K562 (cell line): ENCODE data around the gene CLTC. TPM values are rescaled to one million over a fixed set of nuclear protein-coding genes. Genes with fewer than 3 reads are reported as not detected.

Source experiments
- ADNP ChIP-seq: fragments of 200-800 bp; sonication (Bioruptor generic); IDR thresholded peaks from 2 replicates; pipeline ENCODE4 v1.6.1; 2016; ENCODE audit warnings: missing genetic modification characterization, missing compliant biosample characterization
- ARID3A ChIP-seq: IDR thresholded peaks from 2 replicates; pipeline ENCODE4 v1.6.1; 2012; ENCODE audit warnings: low read depth, low read length, improper control_type of control experiment, borderline replicate concordance
- CREBBP ChIP-seq: IDR thresholded peaks from one replicate; pipeline ENCODE4 v1.6.1; 2012; ENCODE audit warnings: low read depth, mild to moderate bottlenecking, control low read depth, inconsistent platforms, low read length
- EP300 ChIP-seq: IDR thresholded peaks from 2 replicates; pipeline ENCODE4 v1.6.1; 2012; ENCODE audit warnings: low read length, improper control_type of control experiment
- FOXJ2 ChIP-seq: fragments of 200-800 bp; sonication (Bioruptor generic); IDR thresholded peaks from 2 replicates; pipeline ENCODE4 v1.6.1; 2016; ENCODE audit warnings: missing genetic modification characterization, missing compliant biosample characterization
- GTF2A2 ChIP-seq: IDR thresholded peaks from 2 replicates; pipeline ENCODE4 v1.6.1; 2016; ENCODE audit warnings: mild to moderate bottlenecking, missing genetic modification characterization, missing compliant biosample characterization
- KLF1 ChIP-seq: fragments of 450-650 bp; IDR thresholded peaks from 2 replicates; pipeline ENCODE4 v1.6.1; 2016; ENCODE audit warnings: missing genetic modification characterization, missing compliant biosample characterization
- KLF16 ChIP-seq: IDR thresholded peaks from 2 replicates; pipeline ENCODE4 v1.6.1; 2016; ENCODE audit warnings: antibody characterized with exemption
- LARP7 ChIP-seq: fragments of 450-650 bp; IDR thresholded peaks from 2 replicates; pipeline ENCODE4 v1.6.1; 2016
- MCM7 ChIP-seq, 2 experiments: fragments of 450-650 bp; IDR thresholded peaks; 2 replicates each; pipeline ENCODE4 v1.6.1; 2016 to 2018
- MEF2A ChIP-seq: IDR thresholded peaks from 2 replicates; pipeline ENCODE4 v1.6.1; 2011; ENCODE audit warnings: low read depth, mild to moderate bottlenecking, low read length, moderate library complexity; ENCODE audit not compliant: control insufficient read depth
- MTF1 ChIP-seq: fragments of 250-450 bp; sonication (Bioruptor Pico); IDR thresholded peaks from 2 replicates; pipeline ENCODE4 v1.9.0; 2021; ENCODE audit warnings: moderate library complexity, mild to moderate bottlenecking, inconsistent platforms, borderline replicate concordance
- MXD1 ChIP-seq: fragments of 250-450 bp; sonication (Bioruptor Pico); IDR thresholded peaks from 2 replicates; pipeline ENCODE4 v1.8.0; 2021; ENCODE audit warnings: borderline replicate concordance, mild to moderate bottlenecking, moderate library complexity; ENCODE audit not compliant: poor library complexity, severe bottlenecking
- NBN ChIP-seq: fragments of 450-650 bp; IDR thresholded peaks from 2 replicates; pipeline ENCODE4 v1.6.1; 2016; ENCODE audit warnings: low read depth, mild to moderate bottlenecking
- NFIC ChIP-seq: fragments of 450-650 bp; IDR thresholded peaks from 2 replicates; pipeline ENCODE4 v1.6.1; 2017; ENCODE audit warnings: mild to moderate bottlenecking, inconsistent platforms
- OTX1 ChIP-seq: fragments of 450-650 bp; formaldehyde crosslinking; IDR thresholded peaks from 2 replicates; pipeline ENCODE4 v1.4.0; 2022; ENCODE audit warnings: mild to moderate bottlenecking
- PML ChIP-seq: IDR thresholded peaks from 2 replicates; pipeline ENCODE4 v1.6.1; 2012; ENCODE audit warnings: low read length, inconsistent platforms
- PTTG1 ChIP-seq: fragments of 450-650 bp; IDR thresholded peaks from 2 replicates; pipeline ENCODE4 v1.6.1; 2016; ENCODE audit warnings: low read depth, mild to moderate bottlenecking, missing genetic modification characterization, missing compliant biosample characterization
- PURB ChIP-seq: sonication (generic); formaldehyde crosslinking; IDR thresholded peaks from 2 replicates; pipeline ENCODE4 v1.9.0; 2021; ENCODE audit warnings: low read depth, mild to moderate bottlenecking, missing genetic modification reagents
- SMARCE1 ChIP-seq: fragments of 450-650 bp; IDR thresholded peaks from 2 replicates; pipeline ENCODE4 v1.7.1; 2016; ENCODE audit warnings: mild to moderate bottlenecking
- SNRNP70 ChIP-seq: fragments of 200-400 bp; formaldehyde crosslinking; optimal IDR thresholded peaks from 2 replicates; pipeline ENCODE3; 2017; ENCODE audit warnings: low read depth, low read length
- SPI1 ChIP-seq: IDR thresholded peaks from 2 replicates; pipeline ENCODE4 v1.6.1; 2011; ENCODE audit warnings: low read depth, low read length, control low read depth, borderline replicate concordance
- SRF ChIP-seq, 2 experiments: fragments of 250-450, 450-650 bp in 1 of 2; sonication (Bioruptor Pico) in 1 of 2; sonication (generic) in 1 of 2; formaldehyde crosslinking; IDR thresholded peaks; 2 replicates each; pipeline versions ENCODE4 v1.5.0 to v1.5.1; 2020 to 2022; ENCODE audit warnings: mild to moderate bottlenecking in 1 of 2, missing genetic modification reagents in 1 of 2
- SRSF9 ChIP-seq: fragments of 200-400 bp; formaldehyde crosslinking; IDR thresholded peaks from 2 replicates; pipeline ENCODE4 v1.6.1; 2017; ENCODE audit warnings: low read depth, low read length, borderline replicate concordance
- TCF7 ChIP-seq: sonication (generic); IDR thresholded peaks from 2 replicates; pipeline ENCODE4 v1.6.1; 2016; ENCODE audit warnings: antibody characterized with exemption, borderline replicate concordance
- ZFP30 ChIP-seq: fragments of 250-450 bp; sonication (Bioruptor Pico); IDR thresholded peaks from 2 replicates; pipeline ENCODE4 v1.8.0; 2022; ENCODE audit warnings: moderate library complexity, mild to moderate bottlenecking, inconsistent platforms, borderline replicate concordance
- ZNF175 ChIP-seq: fragments of 200-800 bp; sonication (Bioruptor generic); IDR thresholded peaks from 2 replicates; pipeline ENCODE4 v1.6.1; 2016; ENCODE audit warnings: low read depth, mild to moderate bottlenecking, missing genetic modification characterization, missing compliant biosample characterization
- ZNF311 ChIP-seq: fragments of 250-450 bp; sonication (Bioruptor Pico); IDR thresholded peaks from 2 replicates; pipeline ENCODE4 v1.4.0; 2020; ENCODE audit warnings: mild to moderate bottlenecking, moderate library complexity
- ZNF408 ChIP-seq: fragments of 250-450 bp; sonication (Bioruptor Pico); IDR thresholded peaks from 2 replicates; pipeline ENCODE4 v1.4.0; 2020; ENCODE audit warnings: low read depth, mild to moderate bottlenecking, moderate library complexity
- ZNF445 ChIP-seq: fragments of 250-450 bp; sonication (Bioruptor Pico); IDR thresholded peaks from 2 replicates; pipeline ENCODE4 v1.4.0; 2020; ENCODE audit warnings: low read depth, mild to moderate bottlenecking, moderate library complexity
- ZNF75A ChIP-seq: fragments of 450-650 bp; formaldehyde crosslinking; IDR thresholded peaks from 2 replicates; pipeline ENCODE4 v1.4.0; 2020; ENCODE audit warnings: mild to moderate bottlenecking
- ZNF780A ChIP-seq: fragments of 250-450 bp; sonication (Bioruptor Pico); IDR thresholded peaks from 2 replicates; pipeline ENCODE4 v1.5.0; 2021; ENCODE audit warnings: mild to moderate bottlenecking
- ZSCAN32 ChIP-seq: fragments of 450-650 bp; formaldehyde crosslinking; IDR thresholded peaks from 2 replicates; pipeline ENCODE4 v1.4.0; 2020; ENCODE audit warnings: mild to moderate bottlenecking, moderate library complexity
- polyA plus RNA-seq, 8 experiments: library from polyadenylated mRNA; depleted of rRNA in 4 of 8; stranded (reverse) in 5 of 8; unstranded in 3 of 8; fragments of >200 nt; fragmentation: Nextera tagmentation in 2 of 8; fragmentation: Illumina TruSeq in 1 of 8; extraction: Ambion mirVana in 2 of 8; extraction: Trizol in 1 of 8; gene quantifications; 2 replicates each; pipeline versions ENCODE4 v1.2.1 to v1.2.3, GENCODE V29; 2011 to 2014; ENCODE audit warnings: inconsistent platforms in 1 of 8, missing spikeins in 1 of 8
- total RNA-seq, 7 experiments: library from RNA; depleted of rRNA in 6 of 7; stranded (reverse); fragments of >200 nt in 6 of 7; fragmentation: Illumina TruSeq in 2 of 7; extraction: Trizol in 2 of 7; gene quantifications; 2 replicates each; pipeline versions ENCODE4 v1.2.1 to v1.2.3, GENCODE V29; 2011 to 2021; ENCODE audit warnings: low replicate concordance in 1 of 7

Gene CLTC
- total and polyA plus RNA-seq, 9 of the 15 experiments (the other 6 are each of a cell fraction or from before 2014, with no cell fraction given), result 115 to 267 (median 174) TPM

GRCh38 chr17:59684967-59685366 lies 65.3 kb downstream of the CLTC start (continued):
- TF ChIP-seq MXD1 (CRISPR knock-in tag) (no peak), SRSF9 (no peak), SPI1 (no peak), ADNP (tag) (no peak), EP300 (peak; percentile 96), LARP7 (no peak), SRF (CRISPR knock-in tag; IDR thresholded peaks at IDR 0.05) (peak in 1 of 2 experiments; percentile 88; a peak in 2 of 4 replicates), NBN (0 out of 2 replicates have a peak, but pooled peaks have one; percentile 54), ARID3A (no peak), NFIC (peak; percentile 90), SMARCE1 (peak; percentile 93), SNRNP70 (no peak), ZNF408 (CRISPR knock-in tag) (no peak), ZNF175 (CRISPR knock-in tag) (0 out of 2 replicates have a peak, but pooled peaks have one; percentile 26), TCF7 (no peak), ZFP30 (no peak), FOXJ2 (tag) (peak; percentile 52; the same call in 1 of the 2 replicates), PTTG1 (tag) (no peak), ZNF780A (CRISPR knock-in tag) (no peak), MCM7 (IDR thresholded peaks at IDR 0.05) (no peak), MEF2A (0 out of 2 replicates have a peak, but pooled peaks have one; percentile 43), ZSCAN32 (CRISPR knock-in tag) (no peak), KLF16 (peak; percentile 96), CREBBP (no peak), MTF1 (no peak), PML (peak; percentile 96), PURB (CRISPR knock-in tag) (no peak), ZNF311 (CRISPR knock-in tag) (0 out of 2 replicates have a peak, but pooled peaks have one; percentile 62), KLF1 (no peak), OTX1 (CRISPR knock-in tag) (no peak), ZNF75A (CRISPR knock-in tag) (no peak), GTF2A2 (tag) (no peak), ZNF445 (CRISPR knock-in tag) (no peak)
